H1 (cell line): Measurements from ENCODE around the gene CD1D.

ENCODE experiments used
- ATF3 ChIP-seq: IDR thresholded peaks from 2 replicates; pipeline ENCODE4 v1.6.1; 2011; ENCODE audit warnings: low read depth, mild to moderate bottlenecking, low read length; ENCODE audit not compliant: insufficient read depth
- CTCF ChIP-seq, 3 experiments: IDR thresholded peaks; 1 replicate in 2 of 3; 2 replicates in 1 of 3; pipeline versions ENCODE4 v1.5.1 to v1.6.1; 2011; ENCODE audit warnings: low read length in 3 of 3, mild to moderate bottlenecking in 3 of 3, inconsistent platforms in 2 of 3, low read depth in 1 of 3, moderate library complexity in 1 of 3; ENCODE audit not compliant: insufficient read depth in 1 of 3; ENCODE audit errors: control extremely low read depth in 1 of 3
- EGR1 ChIP-seq: IDR thresholded peaks from 2 replicates; pipeline ENCODE4 v1.6.1; 2011; ENCODE audit warnings: low read depth, low read length, borderline replicate concordance
- EP300 ChIP-seq, 2 experiments: IDR thresholded peaks; 1 replicate in 1 of 2; 2 replicates in 1 of 2; pipeline ENCODE4 v1.6.1; 2011 to 2012; ENCODE audit warnings: low read depth in 2 of 2, low read length in 2 of 2, mild to moderate bottlenecking in 2 of 2, borderline replicate concordance in 1 of 2, inconsistent platforms in 1 of 2, moderate library complexity in 1 of 2
- GABPA ChIP-seq: IDR thresholded peaks from 2 replicates; pipeline ENCODE4 v1.6.1; 2011; ENCODE audit warnings: mild to moderate bottlenecking, low read length, moderate library complexity, borderline replicate concordance; ENCODE audit not compliant: insufficient read depth
- MAX ChIP-seq: IDR thresholded peaks from 2 replicates; pipeline ENCODE4 v1.6.1; 2012; ENCODE audit warnings: inconsistent platforms
- POLR2A ChIP-seq, 2 experiments: IDR thresholded peaks; 1 replicate in 1 of 2; 2 replicates in 1 of 2; pipeline ENCODE4 v1.6.1; 2011; ENCODE audit warnings: low read depth in 2 of 2, low read length in 2 of 2, mild to moderate bottlenecking in 2 of 2; ENCODE audit errors: control extremely low read depth in 1 of 2
- RFX5 ChIP-seq: IDR thresholded peaks from 2 replicates; pipeline ENCODE4 v1.6.1; 2011; ENCODE audit warnings: low read depth, low read length, improper control_type of control experiment, borderline replicate concordance
- TAF1 ChIP-seq: IDR thresholded peaks from 2 replicates; pipeline ENCODE4 v1.6.1; 2011; ENCODE audit warnings: mild to moderate bottlenecking, low read depth, low read length
- TBP ChIP-seq: IDR thresholded peaks from 2 replicates; pipeline ENCODE4 v1.6.1; 2011; ENCODE audit warnings: low read depth, low read length, improper control_type of control experiment
- ZNF274 ChIP-seq: IDR thresholded peaks from 2 replicates; pipeline ENCODE4 v1.7.0; 2012; ENCODE audit warnings: low read length, borderline replicate concordance; ENCODE audit errors: extremely low read depth

- TF ChIP-seq MAX = no peak
- TF ChIP-seq ZNF274 = no peak
- TF ChIP-seq GABPA = no peak
- no peak for TF ChIP-seq TAF1
- no peak for TF ChIP-seq CTCF (IDR thresholded peaks at IDR 0.05; ENCODE audit: control extremely low read depth in 1 of 3, insufficient read depth in 1 of 3, low read depth in 1 of 3, low read length in 3 of 3)
- TF ChIP-seq RFX5 = no peak
- no peak for TF ChIP-seq EP300 (IDR thresholded peaks at IDR 0.05; ENCODE audit: borderline replicate concordance in 1 of 2, low read depth in 2 of 2, low read length in 2 of 2)
- TF ChIP-seq EGR1 = no peak
- no peak for TF ChIP-seq ATF3
- no peak for TF ChIP-seq POLR2A (IDR thresholded peaks at IDR 0.05; ENCODE audit: control extremely low read depth in 1 of 2, low read depth in 2 of 2, low read length in 2 of 2)
- TF ChIP-seq TBP = no peak
Observed at GRCh38 chr1:158150523-158150922, 30.2 kb upstream of the CD1D start.
